Measurements from ENCODE around the gene THEM4. TPM values are rescaled to one million over a fixed set of nuclear protein-coding genes. Genes with fewer than 3 reads are reported as not detected.

The THEM4 gene
- total and polyA plus RNA-seq, 7 donors: 4.9 to 21.9 (median 16.1) TPM

GRCh38 chr1:151860504-151861187 lies 48.7 kb downstream of the THEM4 start:
- H3K27me3 ChIP-seq: no peaks in the 10 kb centered on the region

DNA sequence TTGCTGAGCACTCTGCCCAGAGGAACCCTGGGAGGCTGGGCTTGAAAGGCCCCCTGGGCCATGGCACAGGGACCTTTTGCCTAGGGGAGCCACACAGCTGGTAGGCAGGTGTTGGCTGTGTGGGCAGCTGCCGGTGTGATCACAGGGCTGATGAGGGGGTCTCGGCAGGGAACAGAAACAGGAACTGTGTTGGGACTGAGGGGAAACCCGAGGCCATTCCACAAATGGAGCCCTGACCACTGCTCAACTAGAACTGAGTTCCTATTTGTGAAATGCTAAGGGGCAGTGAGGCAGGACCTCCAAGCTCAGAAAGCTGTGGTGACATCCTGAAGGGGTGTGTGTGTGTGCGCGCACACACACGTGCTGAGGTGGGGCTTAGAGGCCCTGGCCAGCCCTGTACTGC lies 49.4 kb downstream of the THEM4 start:
- Histone ChIP-seq H3K27me3 (no peaks in the 10 kb centered on the region), H3K27ac (no peak overlapping the region), H3K36me3 (no peaks in the 10 kb centered on the region), H3K4me3 (no peak overlapping the region), H3K4me1 (no peaks in the 10 kb centered on the region), H3K9me3 (no peaks in the 10 kb centered on the region)
- TF ChIP-seq CTCF (IDR thresholded peaks at IDR 0.05): no peak
- TF ChIP-seq POLR2A (IDR thresholded peaks at IDR 0.05): no peak
- TF ChIP-seq EP300 (IDR thresholded peaks at IDR 0.05): no peak
- no peak for TF ChIP-seq POLR2AphosphoS5 (IDR thresholded peaks at IDR 0.05)
- DNase-seq: no peak
- intact Hi-C loops (cut with DNase I): no loop called here
- WGBS, 2 donors: 70 to 87% methylated on average over 6 of the region's 6 CpGs

More at GRCh38 chr1:151860504-151861187, 48.7 kb downstream of the THEM4 start:
- no peak for DNase-seq
- intact Hi-C loops (cut with DNase I): no loop called here
- TF ChIP-seq POLR2AphosphoS5 (IDR thresholded peaks at IDR 0.05) (no peak), POLR2A (IDR thresholded peaks at IDR 0.05) (no peak), CTCF (IDR thresholded peaks at IDR 0.05) (no peak), EP300 (IDR thresholded peaks at IDR 0.05) (no peak)
- no peaks in the 10 kb centered on the region for H3K36me3 ChIP-seq
- WGBS, 2 donors: 86 to 88% methylated on average over 7 of the region's 7 CpGs
- no peak overlapping the region for H3K27ac ChIP-seq
- no peaks in the 10 kb centered on the region for H3K4me1 ChIP-seq
- no peak overlapping the region for H3K4me3 ChIP-seq
- no peaks in the 10 kb centered on the region for H3K9me3 ChIP-seq

- Histone ChIP-seq H3K4me1 (no peaks in the 10 kb centered on the region), H3K9me3 (no peaks in the 10 kb centered on the region), H3K27me3 (no peaks in the 10 kb centered on the region), H3K36me3 (no peaks in the 10 kb centered on the region), H3K27ac (no peak overlapping the region), H3K4me3 (no peak overlapping the region)
- WGBS, 2 donors: 92% methylated on average over 6 of the region's 6 CpGs
- intact Hi-C loops (cut with DNase I): no loop called here
- TF ChIP-seq CTCF (IDR thresholded peaks at IDR 0.05) (no peak), POLR2AphosphoS5 (IDR thresholded peaks at IDR 0.05) (no peak), POLR2A (IDR thresholded peaks at IDR 0.05) (no peak), EP300 (IDR thresholded peaks at IDR 0.05) (no peak)
- DNase-seq: no peak
Observed at GRCh38 chr1:151858886-151859665, 50.2 kb downstream of the THEM4 start.

- Histone ChIP-seq H3K4me3 (no peak overlapping the region), H3K9me3 (no peaks in the 10 kb centered on the region), H3K27ac (no peak overlapping the region), H3K4me1 (no peaks in the 10 kb centered on the region), H3K27me3 (no peaks in the 10 kb centered on the region), H3K36me3 (no peaks in the 10 kb centered on the region)
- DNase-seq: no peak
- TF ChIP-seq POLR2A (IDR thresholded peaks at IDR 0.05) (no peak), POLR2AphosphoS5 (IDR thresholded peaks at IDR 0.05) (no peak), CTCF (IDR thresholded peaks at IDR 0.05) (no peak), EP300 (IDR thresholded peaks at IDR 0.05) (no peak)
- intact Hi-C loops (cut with DNase I): no loop called here
- 72 to 76% methylated on average over 3 of the region's 3 CpGs for WGBS, 2 donors
Observed at GRCh38 chr1:151858030-151858746, 51.1 kb downstream of the THEM4 start.
